PC-9 (cell line): ENCODE results near the gene REG4. TPM values are rescaled to one million over a fixed set of nuclear protein-coding genes. Genes with fewer than 3 reads are reported as not detected.
"Not testable (repeated sequence)": the region's sequence is repeated elsewhere in the genome, so short reads cannot be mapped to it uniquely, and the experiment has no call there.

Source experiments
- BruUV-seq: library from RNA; stranded (reverse); fragments of 400-500 nt; replicated peaks from 2 replicates; lab custom pipeline; 2021; lab: Mats Ljungman, UMichigan
- CTCF ChIA-PET: fragments of 300-600 bp; sonication (Branson Sonifier 250); formaldehyde crosslinking; loops from one replicate; lab custom pipeline; 2022; ENCODE audit warnings: antibody characterized with exemption; lab: Charles Lee
- POLR2A ChIA-PET: fragments of 300-600 bp; sonication (Branson Sonifier 250); formaldehyde crosslinking; loops from one replicate; lab custom pipeline; 2022; ENCODE audit warnings: antibody characterized with exemption; ENCODE audit not compliant: unreplicated experiment; lab: Charles Lee
- DNase-seq, 2 experiments: peaks; one replicate each; pipeline versions ENCODE4 v3.0.0 to v3.0.0-alpha.2; 2015 to 2022; ENCODE audit warnings: mixed read lengths in 1 of 2
- H2AFZ ChIP-seq: fragments of 200-600 bp; sonication (generic); 2 replicates; pipeline ENCODE4 v1.8.1; 2017; ENCODE audit warnings: antibody characterized with exemption
- H3F3A ChIP-seq: fragments of 200-600 bp; sonication (generic); 2 replicates; pipeline ENCODE4 v1.8.1; 2017; ENCODE audit warnings: antibody characterized with exemption, mild to moderate bottlenecking, low read depth; ENCODE audit not compliant: insufficient read depth
- H3K27ac ChIP-seq: fragments of 200-600 bp; sonication (generic); 2 replicates; pipeline ENCODE4 v1.6.1; 2016; ENCODE audit warnings: mixed run types
- H3K27me3 ChIP-seq: fragments of 200-600 bp; sonication (generic); 2 replicates; pipeline ENCODE4 v1.6.1; 2016; ENCODE audit warnings: low read depth, mixed run types; ENCODE audit not compliant: insufficient read depth
- H3K36me3 ChIP-seq: fragments of 200-600 bp; sonication (generic); 2 replicates; pipeline ENCODE4 v1.6.1; 2016; ENCODE audit warnings: low read depth, mixed run types
- H3K4me1 ChIP-seq: fragments of 200-600 bp; sonication (generic); replicated peaks from 2 replicates; pipeline ENCODE4 v1.6.1; 2016; ENCODE audit warnings: mixed run types; ENCODE audit not compliant: insufficient read depth
- H3K4me2 ChIP-seq: fragments of 200-600 bp; sonication (generic); 2 replicates; pipeline ENCODE4 v1.6.1; 2017; ENCODE audit warnings: mixed run types
- H3K4me3 ChIP-seq: fragments of 200-600 bp; sonication (generic); 2 replicates; pipeline ENCODE4 v1.6.1; 2016; ENCODE audit warnings: mixed run types
- H3K79me2 ChIP-seq: fragments of 200-600 bp; sonication (generic); 2 replicates; pipeline ENCODE4 v1.6.1; 2017; ENCODE audit warnings: low read depth, mixed run types
- H3K9me2 ChIP-seq: fragments of 200-600 bp; sonication (generic); 2 replicates; pipeline ENCODE4 v1.8.1; 2017; ENCODE audit warnings: mild to moderate bottlenecking; ENCODE audit not compliant: insufficient read depth
- H3K9me3 ChIP-seq: fragments of 200-600 bp; sonication (generic); 2 replicates; pipeline ENCODE4 v1.8.1; 2016; ENCODE audit warnings: low read depth; ENCODE audit not compliant: insufficient read depth
- H4K20me1 ChIP-seq: fragments of 200-600 bp; sonication (generic); 2 replicates; pipeline ENCODE4 v1.8.1; 2017; ENCODE audit not compliant: insufficient read depth
- EZH2 ChIP-seq: fragments of 200-600 bp; sonication (generic); IDR thresholded peaks from 2 replicates; pipeline ENCODE4 v1.8.0; 2017; ENCODE audit warnings: antibody characterized with exemption, low read depth
- intact Hi-C: fragments of 100-400 bp; cut with micrococcal nuclease; formaldehyde crosslinking; loops from one replicate; pipeline ENCODE4 v1.10.0; 2022; ENCODE audit not compliant: unreplicated experiment
- total RNA-seq: library from RNA; stranded (reverse); gene quantifications from 2 replicates; pipeline ENCODE4 v1.2.3, GENCODE V29; 2021
- TF ChIP-seq, protein P1 (sequence below): fragments of 200-600 bp; sonication (generic); conservative IDR thresholded peaks from 2 replicates; pipeline ENCODE4 v1.6.1; 2017; ENCODE audit warnings: mixed run types, antibody characterized with exemption, mild to moderate bottlenecking, moderate library complexity

REG4 gene
- total RNA-seq, 1 experiment from 2014 or later = not detected

DNA sequence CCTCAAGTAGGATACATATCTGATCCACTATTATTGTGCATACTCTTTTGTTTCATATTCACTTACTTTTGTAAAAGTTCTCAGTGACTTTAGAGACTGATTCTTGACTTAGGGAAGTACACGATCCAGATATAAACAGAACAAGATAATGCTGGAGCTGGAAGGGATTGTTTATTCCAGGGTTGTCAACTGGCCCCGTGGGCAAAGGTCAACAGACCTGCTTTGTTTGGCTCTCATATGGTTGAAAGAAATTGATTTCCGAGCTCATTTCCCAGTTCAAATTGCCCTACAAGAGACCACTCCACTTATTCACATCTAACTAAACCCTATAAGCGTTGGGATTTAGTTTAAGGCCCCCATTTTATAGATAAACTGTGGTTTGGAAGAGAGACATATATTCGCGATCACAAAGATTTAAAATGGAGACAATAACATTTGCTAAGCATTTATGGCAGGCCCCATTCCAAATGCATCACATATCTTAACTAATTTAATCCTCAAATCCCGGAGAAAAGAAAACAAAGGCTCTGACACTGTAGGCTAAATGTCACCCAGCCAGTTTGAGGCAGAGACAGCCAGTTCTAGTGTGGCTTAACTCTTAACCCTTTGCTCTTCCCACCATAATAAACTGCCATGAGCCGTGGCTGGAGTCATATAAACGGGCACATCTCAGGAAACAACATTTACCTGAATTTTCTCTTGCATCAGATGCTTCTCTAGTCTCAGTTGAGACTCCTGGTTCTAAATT, 20.6 kb downstream of the REG4 start:
- intact Hi-C loops = no loop called here
- TF ChIP-seq EZH2 = no peak
- TF ChIP-seq, protein P1, sequence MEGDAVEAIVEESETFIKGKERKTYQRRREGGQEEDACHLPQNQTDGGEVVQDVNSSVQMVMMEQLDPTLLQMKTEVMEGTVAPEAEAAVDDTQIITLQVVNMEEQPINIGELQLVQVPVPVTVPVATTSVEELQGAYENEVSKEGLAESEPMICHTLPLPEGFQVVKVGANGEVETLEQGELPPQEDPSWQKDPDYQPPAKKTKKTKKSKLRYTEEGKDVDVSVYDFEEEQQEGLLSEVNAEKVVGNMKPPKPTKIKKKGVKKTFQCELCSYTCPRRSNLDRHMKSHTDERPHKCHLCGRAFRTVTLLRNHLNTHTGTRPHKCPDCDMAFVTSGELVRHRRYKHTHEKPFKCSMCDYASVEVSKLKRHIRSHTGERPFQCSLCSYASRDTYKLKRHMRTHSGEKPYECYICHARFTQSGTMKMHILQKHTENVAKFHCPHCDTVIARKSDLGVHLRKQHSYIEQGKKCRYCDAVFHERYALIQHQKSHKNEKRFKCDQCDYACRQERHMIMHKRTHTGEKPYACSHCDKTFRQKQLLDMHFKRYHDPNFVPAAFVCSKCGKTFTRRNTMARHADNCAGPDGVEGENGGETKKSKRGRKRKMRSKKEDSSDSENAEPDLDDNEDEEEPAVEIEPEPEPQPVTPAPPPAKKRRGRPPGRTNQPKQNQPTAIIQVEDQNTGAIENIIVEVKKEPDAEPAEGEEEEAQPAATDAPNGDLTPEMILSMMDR = no peak
- BruUV-seq = no TSS peak
- POLR2A ChIA-PET = no interaction called here
- Histone ChIP-seq H3K27ac (peak overlapping the region; percentile 3; the same call in 1 of the 2 replicates), H3K27me3 (no peaks in the 10 kb centered on the region), H3K4me3 (no peak overlapping the region), H3K79me2 (no peaks in the 10 kb centered on the region), H3K9me3 (no peaks in the 10 kb centered on the region; the same call in 1 of the 2 replicates), H3F3A (peaks cover 32% of the 10 kb centered on the region), H3K4me2 (peak overlapping the region; percentile 51), H2AFZ (peak overlapping the region; percentile 42), H3K4me1 (peaks cover 57% of the 10 kb centered on the region), H3K36me3 (no peaks in the 10 kb centered on the region), H3K9me2 (0 out of 2 replicates have a peak, but pooled peaks cover 3% of the 10 kb centered on the region), H4K20me1 (no peaks in the 10 kb centered on the region)
- DNase-seq = peak in 1 of 2 experiments; percentile 54
- CTCF ChIA-PET = no interaction called here

DNA sequence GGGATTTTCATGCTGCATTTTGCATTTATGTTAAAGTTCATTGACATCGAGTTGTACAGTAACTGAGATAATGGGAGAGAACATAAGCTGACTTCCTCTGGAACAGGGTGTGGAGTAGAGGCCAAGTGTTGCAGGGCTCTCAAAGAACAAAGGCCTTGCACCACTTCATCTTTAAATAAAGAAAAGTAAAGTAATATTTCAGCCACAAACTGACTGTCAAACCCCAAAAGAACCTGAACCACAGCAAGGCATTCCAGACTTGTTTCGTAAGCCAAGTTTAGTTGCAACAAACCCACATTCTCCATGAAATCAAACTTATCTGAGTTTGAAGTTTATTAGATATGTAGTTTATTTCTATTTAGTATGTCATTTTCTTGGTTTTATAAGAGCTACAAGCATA, 23.5 kb downstream of the REG4 start:
- no TSS peak for BruUV-seq
- peak overlapping the region; percentile 67 for H3K27ac ChIP-seq
- H3K4me3 ChIP-seq = 0 out of 2 replicates have a peak overlapping the region, but pooled peaks have one; percentile 1
- H2AFZ ChIP-seq = no peak overlapping the region
- TF ChIP-seq, protein P1 = no peak
- no peak for TF ChIP-seq EZH2
- ChIA-PET CTCF (interaction anchor here (0.6 kb wide), 1 partner anchor 18 kb away, joined by 3 read pairs; no protein-coding TSS in a partner anchor), POLR2A (no interaction called here)
- H3F3A ChIP-seq = peaks cover 58% of the 10 kb centered on the region
- DNase-seq = peak in 1 of 2 experiments; percentile 86
- H3K4me2 ChIP-seq = peak overlapping the region; percentile 71
- peaks cover 85% of the 10 kb centered on the region for H3K4me1 ChIP-seq
- no peaks in the 10 kb centered on the region; the same call in 1 of the 2 replicates for H3K9me3 ChIP-seq
- H3K9me2 ChIP-seq = 0 out of 2 replicates have a peak, but pooled peaks cover 3% of the 10 kb centered on the region
- H3K36me3 ChIP-seq = no peaks in the 10 kb centered on the region
- no peaks in the 10 kb centered on the region for H3K79me2 ChIP-seq
- H4K20me1 ChIP-seq = no peaks in the 10 kb centered on the region
- intact Hi-C loops = no loop called here
- no peaks in the 10 kb centered on the region for H3K27me3 ChIP-seq

DNA sequence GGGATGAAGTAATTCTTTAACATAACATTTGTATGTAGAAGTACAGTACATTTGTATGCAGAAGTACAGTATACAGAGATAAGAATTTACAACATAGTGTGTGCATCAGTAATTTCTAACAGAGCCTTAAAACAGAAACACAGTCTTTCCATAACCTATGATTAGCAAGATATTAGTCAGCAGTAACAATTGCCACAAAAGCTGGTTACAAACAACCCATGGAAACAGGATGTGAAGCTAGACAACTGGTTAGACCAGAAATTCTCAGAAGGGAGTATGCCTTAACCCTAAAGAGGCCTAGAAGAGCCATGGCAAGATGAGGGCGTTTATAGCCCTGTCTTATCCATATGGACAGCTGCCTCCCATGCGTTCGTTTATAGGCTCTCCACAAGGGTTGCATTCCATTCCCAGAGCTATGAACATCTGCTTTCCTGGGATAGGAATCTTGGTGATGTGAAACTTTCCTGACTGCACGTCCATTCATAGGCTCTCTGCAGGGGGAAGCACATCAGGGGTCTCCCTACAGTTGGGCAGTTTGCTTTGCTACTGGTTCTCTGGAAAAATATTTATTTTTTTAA, 24.7 kb downstream of the REG4 start:
- peak; percentile 22 to 89 for DNase-seq
- Histone ChIP-seq H3F3A (peaks cover 64% of the 10 kb centered on the region), H3K4me1 (peaks cover 97% of the 10 kb centered on the region), H3K4me2 (peak overlapping the region; percentile 71), H3K4me3 (peak overlapping the region; percentile 6; the same call in 1 of the 2 replicates), H3K27ac (peak overlapping the region; percentile 67)
- H3K9me2 ChIP-seq, BruUV-seq, H3K36me3 ChIP-seq, H4K20me1 ChIP-seq, H3K27me3 ChIP-seq, H3K9me3 ChIP-seq, H3K79me2 ChIP-seq, H2AFZ ChIP-seq, CTCF ChIA-PET, intact Hi-C loops: not testable (repeated sequence)
- POLR2A ChIA-PET = interaction anchor here (0.6 kb wide), 1 partner anchor 15 kb away, joined by 3 read pairs; no protein-coding TSS in a partner anchor

DNA sequence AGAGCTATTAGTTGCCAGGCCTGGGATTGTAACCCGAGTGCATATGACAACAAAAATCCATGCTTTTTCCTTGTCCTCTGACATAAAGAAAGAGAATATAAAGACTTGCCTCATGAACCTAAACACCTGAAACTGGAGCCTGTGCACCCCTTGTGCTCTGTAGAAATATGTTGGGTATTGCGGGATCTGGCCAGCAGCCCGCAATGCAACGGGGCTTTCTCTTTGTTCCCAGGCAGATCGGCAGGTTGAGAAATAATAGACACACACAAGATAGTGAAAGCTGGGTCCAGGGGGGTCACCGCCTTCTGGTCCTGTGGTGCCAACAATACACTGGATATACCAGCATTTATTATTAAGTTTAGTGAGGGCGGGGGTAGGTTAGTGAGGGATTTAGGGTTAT, 25.2 kb downstream of the REG4 start:
- Histone ChIP-seq H3K4me2 (peak overlapping the region; percentile 71), H3F3A (peaks cover 65% of the 10 kb centered on the region), H3K4me1 (peaks cover 96% of the 10 kb centered on the region), H3K27ac (peak overlapping the region; percentile 67), H3K4me3 (peak overlapping the region; percentile 6; the same call in 1 of the 2 replicates)
- H3K79me2 ChIP-seq, H3K9me3 ChIP-seq, intact Hi-C loops, CTCF ChIA-PET, H3K9me2 ChIP-seq, H3K27me3 ChIP-seq, DNase-seq, H3K36me3 ChIP-seq, BruUV-seq, H4K20me1 ChIP-seq, H2AFZ ChIP-seq: not testable (repeated sequence)
- POLR2A ChIA-PET = interaction anchor here (0.6 kb wide), 1 partner anchor 16 kb away, joined by 3 read pairs; no protein-coding TSS in a partner anchor
